Measurements from ENCODE around the gene MOXD1. TPM values are rescaled to one million over a fixed set of nuclear protein-coding genes. Genes with fewer than 3 reads are reported as not detected.
A peak's percentile ranks its signal among the peaks of the same experiment; 100 is the strongest.
"Not testable (repeated sequence)": the region's sequence is repeated elsewhere in the genome, so short reads cannot be mapped to it uniquely, and the experiment has no call there.

MOXD1 gene
- total RNA-seq, 3 donors from 2014 or later, result 1.7 to 14.8 (median 2.4) TPM

DNA sequence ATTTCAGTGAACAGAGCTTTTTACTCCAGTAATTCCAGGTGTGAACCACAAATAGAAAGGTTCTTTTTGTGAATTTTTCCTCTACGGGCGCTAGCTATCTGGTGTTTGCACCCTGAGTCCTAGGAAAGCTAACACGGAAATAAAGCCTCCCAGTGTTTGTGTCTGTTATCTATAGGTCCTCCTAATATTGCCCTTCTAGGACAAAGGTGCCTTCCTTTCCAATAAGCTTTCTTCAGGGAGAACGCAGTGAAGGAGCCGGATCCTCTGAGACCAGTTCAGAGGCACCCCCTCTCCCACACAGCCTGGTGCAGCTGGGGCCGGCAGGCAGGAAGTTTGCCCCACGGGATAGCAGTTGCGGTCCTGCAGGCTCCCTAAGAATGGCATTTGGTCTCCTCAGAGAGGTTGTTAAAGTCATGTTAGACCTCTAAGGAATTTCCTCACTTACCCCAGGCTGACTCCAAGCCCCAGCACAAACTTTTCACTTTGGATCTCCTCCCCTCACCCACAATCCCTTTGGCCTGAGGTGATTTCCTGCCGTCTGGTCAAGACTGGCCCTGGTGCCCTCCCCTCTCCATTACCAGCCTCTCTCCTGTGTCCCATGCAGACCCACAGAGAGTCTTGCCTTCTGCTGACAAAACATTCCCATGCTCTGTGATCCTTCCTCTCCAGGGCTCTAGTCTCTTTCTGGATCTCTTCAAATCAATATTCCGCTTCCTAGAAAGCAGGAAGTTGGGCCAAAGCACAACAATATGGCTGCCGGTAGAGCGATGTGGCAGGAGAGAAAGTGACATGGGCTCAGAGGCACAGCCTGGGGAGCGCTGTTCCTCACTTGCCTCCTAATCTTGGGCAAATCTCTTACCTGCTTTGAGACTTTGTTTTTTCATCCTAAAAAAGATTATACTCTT, 126.0 kb downstream of the MOXD1 start:
- Histone ChIP-seq H3K4me3 (no peak overlapping the region), H3K36me3 (ENCODE audit: low read depth) (no peaks in the 10 kb centered on the region), H3K4me1 (ENCODE audit: low read depth) (no peaks in the 10 kb centered on the region), H3K9me3 (no peaks in the 10 kb centered on the region)
- TF ChIP-seq, protein P1, sequence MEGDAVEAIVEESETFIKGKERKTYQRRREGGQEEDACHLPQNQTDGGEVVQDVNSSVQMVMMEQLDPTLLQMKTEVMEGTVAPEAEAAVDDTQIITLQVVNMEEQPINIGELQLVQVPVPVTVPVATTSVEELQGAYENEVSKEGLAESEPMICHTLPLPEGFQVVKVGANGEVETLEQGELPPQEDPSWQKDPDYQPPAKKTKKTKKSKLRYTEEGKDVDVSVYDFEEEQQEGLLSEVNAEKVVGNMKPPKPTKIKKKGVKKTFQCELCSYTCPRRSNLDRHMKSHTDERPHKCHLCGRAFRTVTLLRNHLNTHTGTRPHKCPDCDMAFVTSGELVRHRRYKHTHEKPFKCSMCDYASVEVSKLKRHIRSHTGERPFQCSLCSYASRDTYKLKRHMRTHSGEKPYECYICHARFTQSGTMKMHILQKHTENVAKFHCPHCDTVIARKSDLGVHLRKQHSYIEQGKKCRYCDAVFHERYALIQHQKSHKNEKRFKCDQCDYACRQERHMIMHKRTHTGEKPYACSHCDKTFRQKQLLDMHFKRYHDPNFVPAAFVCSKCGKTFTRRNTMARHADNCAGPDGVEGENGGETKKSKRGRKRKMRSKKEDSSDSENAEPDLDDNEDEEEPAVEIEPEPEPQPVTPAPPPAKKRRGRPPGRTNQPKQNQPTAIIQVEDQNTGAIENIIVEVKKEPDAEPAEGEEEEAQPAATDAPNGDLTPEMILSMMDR (IDR thresholded peaks at IDR 0.05), result no peak
- DNase-seq, result no peak
- no peak for ATAC-seq
- intact Hi-C loops (cut with DNase I, micrococcal nuclease), result loop anchor here in 1 of 2 donors (10.0 kb wide), 1 partner anchor 209 kb away; no protein-coding TSS in a partner anchor

DNA sequence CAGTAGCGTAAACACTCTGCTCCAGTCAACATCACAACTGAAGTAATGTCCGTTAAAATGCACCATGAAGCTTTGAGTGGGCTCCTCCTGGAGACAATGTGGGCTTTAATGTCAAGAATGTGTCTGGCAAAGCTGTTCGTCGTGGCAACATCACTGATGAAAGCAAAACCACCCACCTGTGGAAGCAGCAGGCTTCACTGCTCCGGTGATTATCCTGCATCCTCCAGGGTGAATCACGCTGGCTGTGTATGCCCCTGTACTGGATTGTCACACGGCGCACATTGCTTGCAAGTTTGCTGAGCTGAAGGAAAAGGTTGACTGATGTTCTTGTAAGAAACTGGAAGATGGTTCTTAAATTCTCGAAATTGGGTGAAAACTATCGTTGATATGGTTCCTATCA, 128.5 kb downstream of the MOXD1 start:
- H3K9me3 ChIP-seq, result no peaks in the 10 kb centered on the region
- TF ChIP-seq, protein P1 (IDR thresholded peaks at IDR 0.05), result no peak

DNA sequence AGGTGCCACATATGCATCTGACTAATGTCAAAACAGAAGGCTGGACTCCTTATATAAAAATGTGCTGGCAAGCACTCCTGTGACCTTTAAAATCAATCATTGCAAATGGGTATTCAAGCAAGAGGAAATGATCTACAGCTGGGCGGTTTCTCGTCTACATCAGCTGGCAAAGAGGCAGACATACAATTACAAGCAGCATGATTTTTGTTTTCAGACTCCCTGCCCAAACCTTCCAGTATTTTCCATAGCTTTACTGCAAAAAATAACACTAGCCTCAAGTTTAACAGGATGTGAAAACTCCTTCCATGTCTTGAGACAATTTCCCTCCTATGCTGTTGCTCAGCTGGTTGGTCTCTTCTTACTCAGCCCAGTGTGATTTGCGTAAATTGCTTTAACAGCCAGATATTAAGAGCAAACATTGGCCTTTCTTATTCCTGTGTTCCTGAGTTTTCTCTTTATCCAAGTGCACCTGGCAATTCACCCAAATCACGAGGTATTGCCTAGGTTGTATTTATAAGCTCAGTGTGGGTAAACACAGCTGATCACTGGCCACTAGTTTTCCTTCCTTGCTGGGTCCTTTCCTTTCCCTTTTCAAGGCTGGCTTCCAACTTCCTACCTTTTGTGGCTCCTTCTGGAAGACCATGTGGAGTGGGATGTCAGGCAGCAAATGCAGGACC, 130.4 kb downstream of the MOXD1 start:
- TF ChIP-seq, protein P1 (IDR thresholded peaks at IDR 0.05), result no peak
- intact Hi-C loops (cut with DNase I, micrococcal nuclease), result loop anchor here in 1 of 2 donors (10.0 kb wide), 1 partner anchor 214 kb away; no protein-coding TSS in a partner anchor
- Histone ChIP-seq H3K4me1 (ENCODE audit: low read depth) (no peaks in the 10 kb centered on the region), H3K36me3 (ENCODE audit: low read depth) (no peaks in the 10 kb centered on the region), H3K9me3 (no peaks in the 10 kb centered on the region), H3K4me3 (no peak overlapping the region)
- ATAC-seq (peak; percentile 46), DNase-seq (peak in 1 of 3 donors; percentile 10)

More for the DNA sequence above, 128.5 kb downstream of the MOXD1 start:
- no peak for DNase-seq
- H3K36me3 ChIP-seq (ENCODE audit: low read depth), result no peaks in the 10 kb centered on the region
- no peak overlapping the region for H3K4me3 ChIP-seq
- ATAC-seq, result no peak
- intact Hi-C loops (cut with DNase I, micrococcal nuclease), result loop anchor here in 1 of 2 donors (10.0 kb wide), 1 partner anchor 212 kb away; no protein-coding TSS in a partner anchor
- H3K4me1 ChIP-seq (ENCODE audit: low read depth), result no peaks in the 10 kb centered on the region

DNA sequence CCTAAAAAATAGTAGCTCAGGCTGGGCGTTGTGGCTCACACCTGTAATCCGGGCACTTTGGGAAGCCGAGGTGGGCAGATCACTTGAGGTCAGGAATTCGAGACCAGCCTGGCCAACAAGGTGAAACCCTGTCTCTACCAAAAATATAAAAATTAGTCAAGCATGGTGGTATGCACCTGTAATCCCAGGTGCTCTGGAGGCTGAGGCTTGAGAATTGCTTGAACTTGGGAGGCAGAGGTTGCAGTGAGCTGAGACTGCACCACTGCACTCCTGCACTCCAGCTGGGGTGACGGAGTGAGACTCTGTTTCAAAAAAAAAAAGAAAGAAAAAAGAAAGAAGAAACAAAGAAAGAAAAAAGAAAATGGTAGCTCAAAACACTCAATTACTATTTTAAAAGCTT, 132.6 kb downstream of the MOXD1 start:
- ATAC-seq; H3K36me3 ChIP-seq (ENCODE audit: low read depth); DNase-seq; intact Hi-C loops (cut with DNase I, micrococcal nuclease); H3K4me1 ChIP-seq (ENCODE audit: low read depth); H3K9me3 ChIP-seq; H3K4me3 ChIP-seq: not testable (repeated sequence)

DNA sequence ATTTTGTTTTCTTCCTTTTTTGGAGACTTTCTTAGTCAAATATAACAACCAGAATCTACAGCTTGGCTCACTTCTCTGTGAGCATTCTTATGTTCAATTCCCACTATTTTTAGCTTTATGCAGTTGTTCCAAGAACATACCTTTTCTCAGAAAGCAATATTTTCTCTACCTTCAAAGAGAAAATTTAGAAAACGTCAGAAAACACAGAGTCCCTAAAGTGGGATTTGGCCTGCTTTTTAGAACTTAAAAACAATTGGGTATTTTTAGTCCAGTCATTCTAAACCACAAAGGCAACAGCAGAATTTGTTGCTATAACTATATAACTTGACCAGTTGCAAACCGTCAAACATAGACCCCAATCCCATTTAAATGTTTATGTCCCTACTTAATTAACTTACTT, 133.1 kb downstream of the MOXD1 start:
- Histone ChIP-seq H3K36me3 (ENCODE audit: low read depth) (no peaks in the 10 kb centered on the region), H3K4me3 (no peak overlapping the region), H3K4me1 (ENCODE audit: low read depth) (no peaks in the 10 kb centered on the region), H3K9me3 (no peaks in the 10 kb centered on the region)
- no peak for ATAC-seq
- intact Hi-C loops (cut with DNase I, micrococcal nuclease), result no loop called here
- TF ChIP-seq, protein P1 (IDR thresholded peaks at IDR 0.05), result no peak
- DNase-seq, result no peak
